ENCODE data around the gene CACNA1E. TPM values are rescaled to one million over a fixed set of nuclear protein-coding genes. Genes with fewer than 3 reads are reported as not detected.

CACNA1E gene
- total RNA-seq, 1 donor from 2014 or later, result 1.2 TPM

DNA sequence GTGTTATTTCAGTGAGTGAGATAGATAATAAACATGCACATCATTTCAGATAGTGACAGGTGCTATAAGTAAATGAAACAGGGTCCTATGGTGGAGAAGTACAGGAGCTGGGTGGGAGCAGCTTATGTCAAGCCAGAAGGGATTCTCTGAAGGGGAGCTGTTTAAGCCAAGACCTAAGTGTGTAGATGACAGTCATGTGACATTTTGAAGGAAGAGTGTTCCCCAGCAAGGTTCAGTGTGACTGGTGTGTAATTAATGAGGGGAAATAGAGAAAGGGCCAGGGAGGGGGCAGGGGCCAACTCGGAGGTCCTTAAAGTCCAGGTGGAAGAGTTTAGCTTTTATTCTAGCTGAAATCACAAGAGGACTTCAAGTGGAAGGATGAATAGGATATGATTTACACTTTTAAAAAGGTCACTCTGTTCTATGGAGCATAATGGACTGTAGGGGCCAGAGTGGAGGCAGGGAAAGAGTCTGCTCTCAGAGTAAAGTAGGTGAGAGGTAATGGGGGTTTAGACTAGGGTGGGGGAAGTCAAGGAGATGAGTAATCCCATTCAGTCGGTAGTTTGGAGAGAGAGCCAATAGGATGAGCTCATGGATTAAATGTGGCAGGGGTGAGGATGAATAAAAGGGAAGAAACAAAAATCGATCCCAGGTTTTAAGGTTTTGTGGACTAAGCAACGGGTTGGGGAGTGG is 243.1 kb downstream of the CACNA1E start:
- intact Hi-C loops (cut with micrococcal nuclease), result no loop called here
- peak; percentile 51 for ATAC-seq
- no peak for DNase-seq

GRCh38 chr1:181730606-181731005 is 247.3 kb downstream of the CACNA1E start:
- no peak for DNase-seq
- no peak for ATAC-seq
- intact Hi-C loops (cut with micrococcal nuclease), result no loop called here

GRCh38 chr1:181732218-181732990 is 249.1 kb downstream of the CACNA1E start:
- intact Hi-C loops (cut with micrococcal nuclease), result no loop called here
- no peak for ATAC-seq

GRCh38 chr1:181733486-181733885 is 250.2 kb downstream of the CACNA1E start:
- ATAC-seq, result no peak
- intact Hi-C loops (cut with micrococcal nuclease), result no loop called here
- no peak for DNase-seq

More at GRCh38 chr1:181732218-181732990, 249.1 kb downstream of the CACNA1E start:
- DNase-seq, result no peak

- ATAC-seq, result no peak
- intact Hi-C loops (cut with micrococcal nuclease), result no loop called here
Observed at GRCh38 chr1:181737056-181737455, 253.7 kb downstream of the CACNA1E start.

DNA sequence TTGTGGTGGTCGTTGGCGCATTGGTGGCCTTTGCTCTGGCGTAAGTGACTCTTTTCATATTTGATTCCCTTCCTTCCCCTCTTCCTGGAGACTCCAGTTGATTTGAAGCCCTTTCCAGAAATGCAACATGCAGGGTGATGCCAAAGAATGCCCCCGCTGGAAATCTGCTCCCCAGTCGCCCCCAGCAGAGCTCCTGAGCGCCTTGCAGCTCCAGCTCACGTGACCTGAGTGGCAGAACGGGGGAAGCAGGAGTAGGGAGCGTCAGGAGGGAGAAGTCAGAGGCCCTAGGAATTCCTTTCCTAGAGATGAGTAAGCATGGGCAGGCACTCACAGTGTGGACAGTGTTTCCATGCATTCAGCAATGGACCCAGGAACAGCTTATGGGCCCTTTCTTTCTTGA is 255.9 kb downstream of the CACNA1E start:
- DNase-seq (no peak), ATAC-seq (no peak)
- intact Hi-C loops (cut with micrococcal nuclease), result no loop called here

More at GRCh38 chr1:181737056-181737455, 253.7 kb downstream of the CACNA1E start:
- no peak for DNase-seq

DNA sequence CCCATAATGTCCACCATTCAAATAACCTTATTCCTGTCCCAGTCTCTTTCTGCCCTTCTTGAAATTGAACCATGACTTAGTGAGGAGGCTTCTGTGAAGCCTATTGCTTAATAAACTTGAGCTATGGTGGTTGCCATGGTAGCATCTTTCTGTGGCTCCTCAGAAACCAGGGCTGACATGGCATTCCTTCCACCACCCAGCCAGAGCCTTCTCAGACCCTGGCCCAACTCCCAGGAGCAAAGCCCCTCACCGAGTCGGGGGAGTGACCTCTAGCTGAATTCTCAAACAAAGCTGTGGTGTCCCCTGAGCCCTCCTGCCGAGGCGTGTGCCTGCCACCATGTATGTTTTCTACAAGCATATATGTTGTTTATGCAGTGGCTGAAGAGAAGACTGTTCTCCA is 259.1 kb downstream of the CACNA1E start:
- DNase-seq (no peak), ATAC-seq (no peak)
- intact Hi-C loops (cut with micrococcal nuclease), result no loop called here

DNA sequence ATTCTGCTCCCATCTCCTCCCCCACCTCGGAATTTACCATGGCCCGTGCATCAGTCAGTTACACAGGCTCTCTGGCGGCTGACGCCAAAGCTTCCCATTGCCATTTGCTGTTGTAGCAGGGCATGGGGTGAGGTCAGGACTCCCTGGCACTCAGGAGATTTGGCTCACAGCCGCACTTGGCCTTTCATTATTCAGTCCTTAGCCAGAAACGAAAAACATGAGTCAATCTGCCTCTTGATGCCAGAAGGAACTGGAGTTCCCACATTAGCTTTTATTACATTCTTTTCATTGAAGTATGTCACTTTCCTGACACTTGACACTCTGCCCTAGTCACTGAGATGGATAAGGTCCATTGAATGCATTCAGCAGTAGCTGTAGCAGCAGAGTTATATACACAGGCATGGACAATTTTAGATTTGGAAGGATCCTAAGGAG is 260.6 kb downstream of the CACNA1E start:
- no peak for ATAC-seq
- DNase-seq, result no peak
- intact Hi-C loops (cut with micrococcal nuclease), result no loop called here

DNA sequence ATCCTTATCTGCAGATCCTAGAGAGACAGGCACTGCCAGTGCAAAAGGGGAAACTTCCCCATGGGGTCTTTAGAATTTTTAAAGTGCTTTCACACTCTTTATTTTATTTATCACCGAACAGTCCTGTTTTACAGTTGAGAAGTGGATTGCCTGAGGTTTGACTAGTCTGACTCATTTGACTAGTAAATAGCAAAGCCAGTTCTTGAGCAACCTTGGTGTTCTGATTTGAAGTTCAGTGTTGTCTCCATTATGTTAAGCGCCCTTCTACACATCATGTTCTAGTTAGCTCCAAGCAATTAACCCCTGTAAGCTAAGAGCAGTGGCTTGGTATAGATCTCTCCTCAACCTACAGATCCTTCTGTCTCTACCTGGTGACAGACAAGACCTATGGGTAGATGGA is 262.9 kb downstream of the CACNA1E start:
- intact Hi-C loops (cut with micrococcal nuclease), result no loop called here
- no peak for DNase-seq

DNA sequence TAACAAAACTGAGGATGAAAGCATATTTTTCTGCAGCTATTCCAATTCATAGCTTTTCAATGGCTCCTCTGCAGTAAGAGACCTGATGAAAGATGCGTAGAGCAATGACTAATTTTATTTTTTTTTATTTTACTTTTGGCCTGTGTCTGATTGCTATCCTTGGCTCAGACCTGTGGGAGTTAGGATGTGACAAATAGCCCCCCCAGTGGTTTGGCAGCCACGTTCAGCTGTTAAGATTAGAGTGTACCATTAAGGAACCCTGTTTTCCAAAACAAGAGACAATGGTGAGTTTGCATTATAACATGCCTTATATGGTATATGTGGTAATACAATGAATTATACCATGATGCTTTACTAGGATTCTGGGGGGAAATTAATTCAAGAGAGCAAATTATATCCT is 264.7 kb downstream of the CACNA1E start:
- ATAC-seq (no peak), DNase-seq (no peak)
- intact Hi-C loops (cut with micrococcal nuclease), result no loop called here

More for the DNA sequence above, 262.9 kb downstream of the CACNA1E start:
- ATAC-seq, result no peak

- intact Hi-C loops (cut with micrococcal nuclease), result no loop called here
- no peak for ATAC-seq
- DNase-seq, result no peak
Observed at GRCh38 chr1:181754103-181754502, 270.8 kb downstream of the CACNA1E start.

DNA sequence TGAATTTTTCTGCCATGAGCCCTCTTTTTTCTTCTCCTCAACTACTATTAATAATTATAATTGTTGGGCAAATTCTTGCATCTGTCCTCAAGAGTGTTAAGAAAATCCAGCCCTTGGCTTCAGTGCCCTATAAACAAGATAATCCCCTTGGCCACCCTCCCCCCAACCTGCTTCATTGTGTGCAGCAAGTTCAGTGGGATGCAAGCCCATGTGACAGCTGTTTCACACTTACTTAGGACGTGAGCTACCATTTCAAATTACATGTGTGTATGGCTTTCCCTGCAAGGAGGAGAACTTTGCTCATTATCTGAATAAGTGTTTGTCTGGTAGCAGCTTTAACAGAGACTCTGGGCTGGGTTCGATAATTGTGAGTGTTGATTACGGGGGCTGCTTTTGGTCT is 276.2 kb downstream of the CACNA1E start:
- intact Hi-C loops (cut with micrococcal nuclease), result no loop called here
- DNase-seq, result no peak
- no peak for ATAC-seq

- DNase-seq (no peak), ATAC-seq (no peak)
- intact Hi-C loops (cut with micrococcal nuclease), result no loop called here
Observed at GRCh38 chr1:181763736-181764135, 280.4 kb downstream of the CACNA1E start.

DNA sequence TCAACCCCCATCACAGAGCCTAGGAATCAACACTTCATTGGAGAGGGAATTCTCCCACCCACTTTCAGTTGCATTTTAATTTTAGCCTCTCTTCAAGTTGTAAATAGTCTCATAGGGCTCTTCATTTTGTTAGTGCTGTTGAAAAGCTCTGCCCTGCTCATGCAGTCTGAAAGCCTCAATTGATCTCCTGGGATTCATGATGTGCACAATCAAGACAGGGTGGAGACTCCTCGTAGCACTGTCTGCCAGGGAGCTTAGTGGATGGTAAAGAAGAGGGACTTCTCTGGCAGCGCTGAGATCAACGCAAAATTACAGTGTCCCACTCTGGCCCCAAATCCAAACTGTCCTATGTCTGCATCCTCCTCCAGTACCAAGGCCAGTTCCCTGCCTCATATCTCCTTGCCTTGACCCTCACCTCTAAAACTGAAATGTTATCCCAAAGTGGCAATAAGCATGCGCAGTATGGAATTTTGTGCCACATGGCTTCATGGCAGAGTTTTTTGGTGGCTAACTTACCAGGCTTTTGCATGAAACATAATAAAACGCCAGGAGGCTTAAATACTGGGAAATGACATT is 282.2 kb downstream of the CACNA1E start:
- ATAC-seq (no peak), DNase-seq (no peak)
- intact Hi-C loops (cut with micrococcal nuclease), result no loop called here

- ATAC-seq, result no peak
- DNase-seq, result no peak
- intact Hi-C loops (cut with micrococcal nuclease), result no loop called here
Observed at GRCh38 chr1:181767001-181767708, 283.8 kb downstream of the CACNA1E start.

DNA sequence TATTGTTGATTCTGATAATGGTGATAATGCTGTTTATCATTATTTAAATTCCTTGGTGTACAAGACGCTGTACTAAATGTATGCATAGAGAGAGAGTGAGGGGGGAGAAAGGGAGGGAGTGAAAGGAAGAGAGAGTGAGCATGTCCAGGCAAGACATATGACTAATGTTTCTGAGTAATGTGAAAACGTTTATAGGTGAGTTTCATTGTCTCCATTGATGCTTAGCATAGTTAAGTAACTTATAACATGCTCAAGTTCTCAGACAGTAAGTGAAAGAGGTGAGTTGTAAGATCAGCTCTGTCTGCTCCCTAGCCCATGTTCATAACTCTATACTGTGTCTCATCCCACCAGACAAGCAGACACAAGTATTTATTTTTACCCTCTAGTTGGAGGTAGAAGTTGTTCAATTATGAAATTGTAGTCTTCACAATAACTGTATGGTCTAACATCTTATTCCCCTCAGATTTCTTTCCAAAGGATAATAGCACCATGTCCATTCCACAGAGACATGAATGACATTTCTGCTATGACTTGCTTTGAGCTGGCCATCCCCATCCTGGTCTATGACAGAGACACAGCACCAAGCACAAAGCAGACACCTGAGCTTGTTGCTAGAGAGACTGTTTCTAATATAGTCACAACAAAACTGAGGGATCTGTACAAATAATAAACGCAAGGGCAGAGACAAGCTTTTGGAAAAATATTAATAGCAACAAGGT is 285.1 kb downstream of the CACNA1E start:
- intact Hi-C loops (cut with micrococcal nuclease), result no loop called here
- ATAC-seq (no peak), DNase-seq (no peak)

- ATAC-seq (no peak), DNase-seq (no peak)
- intact Hi-C loops (cut with micrococcal nuclease), result no loop called here
Observed at GRCh38 chr1:181768930-181769280, 285.6 kb downstream of the CACNA1E start.

- DNase-seq (no peak), ATAC-seq (no peak)
- intact Hi-C loops (cut with micrococcal nuclease), result no loop called here
Observed at GRCh38 chr1:181769846-181770245, 286.5 kb downstream of the CACNA1E start.

DNA sequence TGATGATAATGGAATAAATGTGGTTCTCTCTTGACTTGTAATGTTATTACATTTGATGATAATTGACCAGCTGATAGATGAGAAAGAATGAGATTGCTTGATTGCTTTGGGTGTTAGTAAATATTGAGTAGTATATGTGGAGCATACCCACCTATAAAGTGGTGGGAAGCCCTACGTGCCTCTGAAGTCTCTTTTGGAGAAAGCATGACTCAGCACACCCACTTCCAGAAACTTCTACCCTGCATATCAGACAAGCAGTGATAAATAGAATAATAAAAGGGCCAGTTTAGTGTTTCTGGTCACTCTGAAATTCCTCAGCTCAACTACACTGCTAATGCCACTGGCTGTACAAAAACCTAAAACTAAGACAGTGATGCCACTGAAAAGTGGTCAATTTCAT is 289.4 kb downstream of the CACNA1E start:
- ATAC-seq, result no peak
- intact Hi-C loops (cut with micrococcal nuclease), result no loop called here
- no peak for DNase-seq

Measured in left ventricle myocardium superior (tissue), 1 donor.